ENCODE measurements around the gene RABL6.

- TF ChIP-seq CTCF (IDR thresholded peaks at IDR 0.05): no peak
- no peak for TF ChIP-seq POLR2A (IDR thresholded peaks at IDR 0.05)
These were observed 50.7 kb downstream of the RABL6 start for GRCh38 chr9:136858452-136858843.
